ENCODE data around the gene RNF20. TPM values are rescaled to one million over a fixed set of nuclear protein-coding genes. Genes with fewer than 3 reads are reported as not detected.

RNF20 gene
- total and polyA plus RNA-seq, 10 of the 15 experiments (the other 5 are each of a cell fraction or from before 2014, with no cell fraction given) = 7.5 to 38.9 (median 26.7) TPM

DNA sequence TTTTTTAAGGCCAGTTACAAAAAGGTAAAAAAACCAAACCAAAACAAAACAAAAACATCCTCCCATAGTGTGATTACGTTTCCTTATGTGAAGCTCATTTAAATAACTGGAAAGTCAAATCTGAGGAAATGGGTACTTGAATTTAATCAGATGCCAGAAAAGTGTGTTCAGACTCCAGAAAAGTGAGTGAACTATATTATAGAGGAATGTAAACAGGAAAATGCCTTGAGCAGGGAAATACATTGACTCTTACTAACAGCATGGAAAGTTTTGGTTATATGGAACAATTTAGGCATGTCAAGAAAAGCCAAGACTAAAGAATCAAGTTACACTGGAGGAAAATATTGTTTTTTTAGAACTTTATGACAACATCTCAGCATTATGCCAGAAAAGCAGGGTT lies 37.8 kb upstream of the RNF20 start (continued):
- TF ChIP-seq, protein P1, sequence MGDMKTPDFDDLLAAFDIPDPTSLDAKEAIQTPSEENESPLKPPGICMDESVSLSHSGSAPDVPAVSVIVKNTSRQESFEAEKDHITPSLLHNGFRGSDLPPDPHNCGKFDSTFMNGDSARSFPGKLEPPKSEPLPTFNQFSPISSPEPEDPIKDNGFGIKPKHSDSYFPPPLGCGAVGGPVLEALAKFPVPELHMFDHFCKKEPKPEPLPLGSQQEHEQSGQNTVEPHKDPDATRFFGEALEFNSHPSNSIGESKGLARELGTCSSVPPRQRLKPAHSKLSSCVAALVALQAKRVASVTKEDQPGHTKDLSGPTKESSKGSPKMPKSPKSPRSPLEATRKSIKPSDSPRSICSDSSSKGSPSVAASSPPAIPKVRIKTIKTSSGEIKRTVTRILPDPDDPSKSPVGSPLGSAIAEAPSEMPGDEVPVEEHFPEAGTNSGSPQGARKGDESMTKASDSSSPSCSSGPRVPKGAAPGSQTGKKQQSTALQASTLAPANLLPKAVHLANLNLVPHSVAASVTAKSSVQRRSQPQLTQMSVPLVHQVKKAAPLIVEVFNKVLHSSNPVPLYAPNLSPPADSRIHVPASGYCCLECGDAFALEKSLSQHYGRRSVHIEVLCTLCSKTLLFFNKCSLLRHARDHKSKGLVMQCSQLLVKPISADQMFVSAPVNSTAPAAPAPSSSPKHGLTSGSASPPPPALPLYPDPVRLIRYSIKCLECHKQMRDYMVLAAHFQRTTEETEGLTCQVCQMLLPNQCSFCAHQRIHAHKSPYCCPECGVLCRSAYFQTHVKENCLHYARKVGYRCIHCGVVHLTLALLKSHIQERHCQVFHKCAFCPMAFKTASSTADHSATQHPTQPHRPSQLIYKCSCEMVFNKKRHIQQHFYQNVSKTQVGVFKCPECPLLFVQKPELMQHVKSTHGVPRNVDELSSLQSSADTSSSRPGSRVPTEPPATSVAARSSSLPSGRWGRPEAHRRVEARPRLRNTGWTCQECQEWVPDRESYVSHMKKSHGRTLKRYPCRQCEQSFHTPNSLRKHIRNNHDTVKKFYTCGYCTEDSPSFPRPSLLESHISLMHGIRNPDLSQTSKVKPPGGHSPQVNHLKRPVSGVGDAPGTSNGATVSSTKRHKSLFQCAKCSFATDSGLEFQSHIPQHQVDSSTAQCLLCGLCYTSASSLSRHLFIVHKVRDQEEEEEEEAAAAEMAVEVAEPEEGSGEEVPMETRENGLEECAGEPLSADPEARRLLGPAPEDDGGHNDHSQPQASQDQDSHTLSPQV (IDR thresholded peaks at IDR 0.05) = no peak
- TF ChIP-seq MEF2B (IDR thresholded peaks at IDR 0.05; ENCODE audit: partially characterized antibody, poor library complexity, severe bottlenecking) (no peak), POLR2A (IDR thresholded peaks at IDR 0.05; ENCODE audit: low read depth, low read length) (no peak)

- ATAC-seq (no peak), FAIRE-seq (no peak), DNase-seq (ENCODE audit: low read depth, low spot score) (no peak)
- no peak overlapping the region for H3K4me2 ChIP-seq (ENCODE audit: control insufficient read depth, insufficient read depth)
- WGBS (ENCODE audit: insufficient coverage, insufficient replicate concordance, low lambda C conversion rate, missing lambda C conversion rate) = 26% methylated on average over 2 of the region's 2 CpGs
- no peaks in the 10 kb centered on the region for H3K36me3 ChIP-seq (ENCODE audit: control insufficient read depth in 2 of 2, insufficient read depth in 2 of 2, low read length in 1 of 2)
- intact Hi-C loops (cut with micrococcal nuclease; ENCODE audit: unreplicated experiment) = no loop called here
- no peak overlapping the region for H3K9ac ChIP-seq (ENCODE audit: control insufficient read depth, insufficient read depth, low read length)
- RAD21 ChIA-PET (ENCODE audit: unreplicated experiment) = no interaction called here
- SMC1A ChIA-PET (ENCODE audit: uncharacterized antibody, unreplicated experiment) = interaction anchor here (0.7 to 1.0 kb wide), 2 partner anchors 31 to 797 kb away, joined by 3 read pairs; no protein-coding TSS in a partner anchor
- CTCF ChIA-PET = interaction anchor here (0.8 to 1.3 kb wide), 4 partner anchors 10 to 150 kb away, joined by 3 to 4 read pairs (median 4); no protein-coding TSS in a partner anchor
- in situ Hi-C loops (cut with MboI) = no loop called here
- no peaks in the 10 kb centered on the region for H3K9me3 ChIP-seq (replicated peaks; ENCODE audit: control insufficient read depth, insufficient read depth, low read length)
- POLR2A ChIA-PET = no interaction called here
- no TSS peak for BruUV-seq (replicated peaks)
- H3K27ac ChIP-seq (ENCODE audit: control insufficient read depth, insufficient read depth) = no peak overlapping the region
- H3K27me3 ChIP-seq (replicated peaks in 1 of 2; ENCODE audit: control insufficient read depth in 2 of 2, insufficient read depth in 2 of 2, low read length in 1 of 2) = no peaks in the 10 kb centered on the region
- no peaks in the 10 kb centered on the region for H3K79me2 ChIP-seq (ENCODE audit: control insufficient read depth, insufficient read depth, low read length)
- H2AFZ ChIP-seq (ENCODE audit: control insufficient read depth, low read depth, low read length) = no peak overlapping the region
- no peak overlapping the region for H3K4me3 ChIP-seq
- H4K20me1 ChIP-seq (ENCODE audit: control insufficient read depth, insufficient read depth) = no peaks in the 10 kb centered on the region
- H3K4me1 ChIP-seq (ENCODE audit: control insufficient read depth, insufficient read depth, low read length) = no peaks in the 10 kb centered on the region
- TF ChIP-seq KLF5 (IDR thresholded peaks at IDR 0.05; ENCODE audit: partially characterized antibody) (no peak), CBX5 (IDR thresholded peaks at IDR 0.05; ENCODE audit: low read depth) (no peak), ATF7 (IDR thresholded peaks at IDR 0.05; ENCODE audit: low read depth) (no peak), JUNB (IDR thresholded peaks at IDR 0.05) (no peak), MEF2B (IDR thresholded peaks at IDR 0.05; ENCODE audit: partially characterized antibody, poor library complexity, severe bottlenecking) (no peak), CBFB (IDR thresholded peaks at IDR 0.05; ENCODE audit: low read depth) (no peak)
- TF ChIP-seq, protein P2, sequence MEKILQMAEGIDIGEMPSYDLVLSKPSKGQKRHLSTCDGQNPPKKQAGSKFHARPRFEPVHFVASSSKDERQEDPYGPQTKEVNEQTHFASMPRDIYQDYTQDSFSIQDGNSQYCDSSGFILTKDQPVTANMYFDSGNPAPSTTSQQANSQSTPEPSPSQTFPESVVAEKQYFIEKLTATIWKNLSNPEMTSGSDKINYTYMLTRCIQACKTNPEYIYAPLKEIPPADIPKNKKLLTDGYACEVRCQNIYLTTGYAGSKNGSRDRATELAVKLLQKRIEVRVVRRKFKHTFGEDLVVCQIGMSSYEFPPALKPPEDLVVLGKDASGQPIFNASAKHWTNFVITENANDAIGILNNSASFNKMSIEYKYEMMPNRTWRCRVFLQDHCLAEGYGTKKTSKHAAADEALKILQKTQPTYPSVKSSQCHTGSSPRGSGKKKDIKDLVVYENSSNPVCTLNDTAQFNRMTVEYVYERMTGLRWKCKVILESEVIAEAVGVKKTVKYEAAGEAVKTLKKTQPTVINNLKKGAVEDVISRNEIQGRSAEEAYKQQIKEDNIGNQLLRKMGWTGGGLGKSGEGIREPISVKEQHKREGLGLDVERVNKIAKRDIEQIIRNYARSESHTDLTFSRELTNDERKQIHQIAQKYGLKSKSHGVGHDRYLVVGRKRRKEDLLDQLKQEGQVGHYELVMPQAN (conservative IDR thresholded peaks at IDR 0.05) = no peak
- TF ChIP-seq, protein P3, sequence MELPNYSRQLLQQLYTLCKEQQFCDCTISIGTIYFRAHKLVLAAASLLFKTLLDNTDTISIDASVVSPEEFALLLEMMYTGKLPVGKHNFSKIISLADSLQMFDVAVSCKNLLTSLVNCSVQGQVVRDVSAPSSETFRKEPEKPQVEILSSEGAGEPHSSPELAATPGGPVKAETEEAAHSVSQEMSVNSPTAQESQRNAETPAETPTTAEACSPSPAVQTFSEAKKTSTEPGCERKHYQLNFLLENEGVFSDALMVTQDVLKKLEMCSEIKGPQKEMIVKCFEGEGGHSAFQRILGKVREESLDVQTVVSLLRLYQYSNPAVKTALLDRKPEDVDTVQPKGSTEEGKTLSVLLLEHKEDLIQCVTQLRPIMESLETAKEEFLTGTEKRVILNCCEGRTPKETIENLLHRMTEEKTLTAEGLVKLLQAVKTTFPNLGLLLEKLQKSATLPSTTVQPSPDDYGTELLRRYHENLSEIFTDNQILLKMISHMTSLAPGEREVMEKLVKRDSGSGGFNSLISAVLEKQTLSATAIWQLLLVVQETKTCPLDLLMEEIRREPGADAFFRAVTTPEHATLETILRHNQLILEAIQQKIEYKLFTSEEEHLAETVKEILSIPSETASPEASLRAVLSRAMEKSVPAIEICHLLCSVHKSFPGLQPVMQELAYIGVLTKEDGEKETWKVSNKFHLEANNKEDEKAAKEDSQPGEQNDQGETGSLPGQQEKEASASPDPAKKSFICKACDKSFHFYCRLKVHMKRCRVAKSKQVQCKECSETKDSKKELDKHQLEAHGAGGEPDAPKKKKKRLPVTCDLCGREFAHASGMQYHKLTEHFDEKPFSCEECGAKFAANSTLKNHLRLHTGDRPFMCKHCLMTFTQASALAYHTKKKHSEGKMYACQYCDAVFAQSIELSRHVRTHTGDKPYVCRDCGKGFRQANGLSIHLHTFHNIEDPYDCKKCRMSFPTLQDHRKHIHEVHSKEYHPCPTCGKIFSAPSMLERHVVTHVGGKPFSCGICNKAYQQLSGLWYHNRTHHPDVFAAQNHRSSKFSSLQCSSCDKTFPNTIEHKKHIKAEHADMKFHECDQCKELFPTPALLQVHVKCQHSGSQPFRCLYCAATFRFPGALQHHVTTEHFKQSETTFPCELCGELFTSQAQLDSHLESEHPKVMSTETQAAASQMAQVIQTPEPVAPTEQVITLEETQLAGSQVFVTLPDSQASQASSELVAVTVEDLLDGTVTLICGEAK (IDR thresholded peaks at IDR 0.05; ENCODE audit: borderline replicate concordance) = no peak
- TF ChIP-seq, protein P4, sequence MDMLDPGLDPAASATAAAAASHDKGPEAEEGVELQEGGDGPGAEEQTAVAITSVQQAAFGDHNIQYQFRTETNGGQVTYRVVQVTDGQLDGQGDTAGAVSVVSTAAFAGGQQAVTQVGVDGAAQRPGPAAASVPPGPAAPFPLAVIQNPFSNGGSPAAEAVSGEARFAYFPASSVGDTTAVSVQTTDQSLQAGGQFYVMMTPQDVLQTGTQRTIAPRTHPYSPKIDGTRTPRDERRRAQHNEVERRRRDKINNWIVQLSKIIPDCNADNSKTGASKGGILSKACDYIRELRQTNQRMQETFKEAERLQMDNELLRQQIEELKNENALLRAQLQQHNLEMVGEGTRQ (IDR thresholded peaks at IDR 0.05; ENCODE audit: borderline replicate concordance, low read depth, low read length) = no peak
Observed at GRCh38 chr9:101498323-101498722, 35.3 kb upstream of the RNF20 start.

Data from GM12878 (cell line).